GM12801 (cell line): Measurements from ENCODE around the gene SYT14.

ENCODE experiments used
- TF ChIP-seq, protein P1 (sequence below): IDR thresholded peaks from one replicate; pipeline ENCODE4 v1.5.1; 2011; ENCODE audit warnings: control low read depth; ENCODE audit not compliant: insufficient read length; ENCODE audit errors: extremely low read depth

The SYT14 gene

DNA sequence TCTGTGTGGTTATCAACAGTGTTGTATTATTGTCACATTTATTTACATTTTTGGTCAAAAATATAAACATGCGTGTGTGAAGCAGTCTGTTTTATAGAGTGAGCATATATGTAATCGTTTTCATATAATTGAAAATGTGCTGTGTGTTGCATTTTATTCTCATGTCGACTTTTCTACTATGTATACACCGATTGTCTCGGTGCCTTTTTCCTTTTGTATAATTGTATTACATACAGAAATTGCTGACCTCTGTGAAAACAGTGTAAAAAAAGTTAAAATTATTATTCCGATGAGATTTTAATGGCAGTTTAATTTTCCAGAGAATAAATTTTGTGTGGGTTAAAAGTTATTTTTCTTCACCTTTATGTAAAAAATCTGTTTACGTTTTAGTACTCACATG, 232.2 kb downstream of the SYT14 start:
- TF ChIP-seq, protein P1, sequence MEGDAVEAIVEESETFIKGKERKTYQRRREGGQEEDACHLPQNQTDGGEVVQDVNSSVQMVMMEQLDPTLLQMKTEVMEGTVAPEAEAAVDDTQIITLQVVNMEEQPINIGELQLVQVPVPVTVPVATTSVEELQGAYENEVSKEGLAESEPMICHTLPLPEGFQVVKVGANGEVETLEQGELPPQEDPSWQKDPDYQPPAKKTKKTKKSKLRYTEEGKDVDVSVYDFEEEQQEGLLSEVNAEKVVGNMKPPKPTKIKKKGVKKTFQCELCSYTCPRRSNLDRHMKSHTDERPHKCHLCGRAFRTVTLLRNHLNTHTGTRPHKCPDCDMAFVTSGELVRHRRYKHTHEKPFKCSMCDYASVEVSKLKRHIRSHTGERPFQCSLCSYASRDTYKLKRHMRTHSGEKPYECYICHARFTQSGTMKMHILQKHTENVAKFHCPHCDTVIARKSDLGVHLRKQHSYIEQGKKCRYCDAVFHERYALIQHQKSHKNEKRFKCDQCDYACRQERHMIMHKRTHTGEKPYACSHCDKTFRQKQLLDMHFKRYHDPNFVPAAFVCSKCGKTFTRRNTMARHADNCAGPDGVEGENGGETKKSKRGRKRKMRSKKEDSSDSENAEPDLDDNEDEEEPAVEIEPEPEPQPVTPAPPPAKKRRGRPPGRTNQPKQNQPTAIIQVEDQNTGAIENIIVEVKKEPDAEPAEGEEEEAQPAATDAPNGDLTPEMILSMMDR, result no peak

DNA sequence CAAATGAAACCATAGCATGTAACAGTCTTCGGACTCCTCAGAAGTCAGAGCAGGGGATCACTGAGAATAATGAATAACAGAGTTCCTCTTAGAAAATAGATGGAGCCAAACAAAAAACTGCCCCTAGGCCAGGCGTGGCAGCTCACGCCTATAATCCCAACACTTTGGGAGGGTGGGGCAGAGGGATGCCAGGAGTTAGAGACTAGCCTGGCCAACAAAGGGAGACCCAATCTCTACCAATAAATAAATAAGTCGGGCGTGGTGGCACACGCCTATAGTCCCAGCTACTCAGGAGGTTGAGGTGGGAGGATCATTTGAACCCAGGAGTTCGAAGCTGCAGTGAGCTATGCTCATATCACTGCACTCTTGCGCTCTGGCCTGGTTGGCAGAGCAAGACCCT, 236.1 kb downstream of the SYT14 start:
- TF ChIP-seq, protein P1, result no peak

- TF ChIP-seq, protein P1, result no peak
Measured at GRCh38 chr1:210185063-210185462, 247.0 kb downstream of the SYT14 start.

DNA sequence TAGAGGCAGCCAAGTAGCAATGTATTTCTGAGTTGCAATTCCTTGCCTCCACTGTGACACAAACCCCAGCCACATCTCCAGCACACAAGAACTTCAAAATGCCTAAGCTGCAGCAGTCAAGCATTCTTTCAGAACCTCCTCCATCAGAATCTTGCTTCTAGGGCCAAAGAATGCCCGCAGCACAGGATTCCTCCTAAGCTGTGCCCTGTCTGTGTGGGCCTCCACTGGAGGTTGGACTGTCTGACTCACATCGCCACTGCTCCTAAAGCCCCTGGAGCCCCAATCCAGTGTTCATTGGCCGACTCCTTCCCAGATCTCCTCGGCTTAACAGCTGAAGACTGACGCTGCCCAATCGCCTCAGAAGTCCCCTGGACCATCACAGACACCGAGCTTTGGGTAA, 251.4 kb downstream of the SYT14 start:
- TF ChIP-seq, protein P1, result no peak

- TF ChIP-seq, protein P1, result no peak
Measured at GRCh38 chr1:210195635-210196160, 257.7 kb downstream of the SYT14 start.

DNA sequence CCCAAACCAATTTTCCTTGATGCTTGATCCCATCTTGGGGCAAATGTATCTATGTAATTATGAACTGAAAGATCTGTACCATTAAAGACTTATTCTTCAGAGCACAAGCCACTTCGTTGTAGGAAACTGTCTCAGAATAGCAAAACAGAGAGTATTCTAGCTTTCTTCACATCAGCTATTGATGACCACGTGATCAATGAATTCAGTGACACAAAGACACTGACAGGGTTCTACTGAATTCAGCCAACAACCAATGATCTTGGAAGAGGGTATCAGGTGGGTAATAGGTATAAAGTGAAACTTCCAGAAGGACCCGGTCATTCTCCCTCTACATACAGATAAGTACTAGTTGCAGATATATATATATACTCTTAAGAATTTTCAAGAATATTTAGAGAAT, 260.8 kb downstream of the SYT14 start:
- TF ChIP-seq, protein P1, result no peak

DNA sequence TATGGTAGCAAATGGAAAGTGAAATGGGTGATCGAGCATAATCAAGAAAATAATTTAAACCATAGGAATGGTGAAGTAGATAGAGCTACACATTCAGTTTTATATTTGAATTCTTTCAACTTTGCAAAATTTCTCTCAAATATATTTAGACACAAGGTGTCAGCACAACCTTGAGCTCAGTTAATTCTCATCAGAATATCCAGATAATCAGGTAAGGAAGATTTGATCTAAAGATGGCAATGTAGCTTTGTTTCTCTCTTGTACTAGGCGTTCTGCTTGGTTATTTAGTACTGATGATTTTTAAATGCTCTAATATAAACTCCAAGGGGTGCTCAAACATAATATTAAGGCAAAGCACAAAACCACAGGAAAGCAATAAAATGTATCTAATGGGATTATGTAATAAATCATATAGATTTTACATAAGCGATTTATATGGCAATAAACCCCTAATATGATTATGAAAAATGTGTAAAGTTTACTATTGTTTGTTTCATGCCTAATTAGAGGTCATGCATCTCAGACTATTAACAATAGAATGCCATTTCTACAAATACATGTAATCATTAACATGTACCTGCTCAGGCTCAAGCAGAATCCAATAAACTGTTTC, 262.2 kb downstream of the SYT14 start:
- TF ChIP-seq, protein P1, result no peak

DNA sequence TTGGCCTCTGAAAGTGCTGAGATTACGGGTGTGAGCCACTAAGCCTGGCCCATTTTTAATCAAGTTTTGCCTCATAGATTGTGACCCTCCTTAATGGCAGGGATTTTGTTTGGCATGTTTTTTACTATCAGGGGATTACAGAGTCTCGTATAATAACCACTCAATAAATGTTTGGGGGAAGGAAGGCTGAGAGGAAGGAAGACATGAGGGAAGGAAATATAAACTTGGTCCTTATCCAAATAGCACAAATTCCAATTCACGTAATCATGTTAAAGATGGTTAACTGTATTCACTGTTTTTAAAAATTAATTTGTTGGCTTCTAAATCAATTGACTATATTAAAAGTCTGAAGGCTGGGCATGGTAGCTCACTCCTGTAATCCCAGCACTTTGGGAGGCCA, 263.7 kb downstream of the SYT14 start:
- TF ChIP-seq, protein P1, result no peak
